Measurements from ENCODE around the gene GPBAR1. TPM values are rescaled to one million over a fixed set of nuclear protein-coding genes. Genes with fewer than 3 reads are reported as not detected.
A peak's percentile ranks its signal among the peaks of the same experiment; 100 is the strongest.

GPBAR1 gene
- total RNA-seq, 2 donors from 2014 or later = 3.1 to 90.3 TPM

GRCh38 chr2:218269900-218270720 is 9.3 kb downstream of the GPBAR1 start, which contains the start of the genes AAMP and PNKD:
Gene AAMP, minus strand, starts transcription at chr2:218270137. Its CDS starts 51 bp downstream, at chr2:218270086.
Gene PNKD, plus strand, starts transcription at chr2:218270519. Its CDS starts 17 bp downstream, at chr2:218270536.
- intact Hi-C loops (cut with DNase I) = loop anchor here (10.0 kb wide), 1 partner anchor 385 kb away; the partner anchor contains the start of genes BCS1L and ZNF142
- peak within 1 kb of the TSS; percentile 92 to 93 for H3K4me3 ChIP-seq
- ATAC-seq (peak; percentile 89), DNase-seq (peak; percentile 100)
- WGBS, 2 donors = 0 to 2% methylated on average over 36 to 64 of the region's 64 CpGs
- H3K27ac ChIP-seq = peak within 1 kb of the TSS; percentile 55 to 88 (median 81)
- no peaks in the 10 kb centered on the region for H3K27me3 ChIP-seq
- H3K36me3 ChIP-seq (replicated peaks in 1 of 2; ENCODE audit: insufficient read depth in 1 of 2, low read depth in 2 of 2) = peaks cover 9 to 25% of the 10 kb centered on the region in 2 donors
- H3K4me1 ChIP-seq = peaks cover 68% of the 10 kb centered on the region
- TF ChIP-seq CTCF (IDR thresholded peaks at IDR 0.05) = peak in 4 of 7 experiments; percentile 22 to 37 (median 24)
- TF ChIP-seq POLR2A (IDR thresholded peaks at IDR 0.05) = peak; percentile 54 to 86 (median 84)
- no peaks in the 10 kb centered on the region for H3K9me3 ChIP-seq

DNA sequence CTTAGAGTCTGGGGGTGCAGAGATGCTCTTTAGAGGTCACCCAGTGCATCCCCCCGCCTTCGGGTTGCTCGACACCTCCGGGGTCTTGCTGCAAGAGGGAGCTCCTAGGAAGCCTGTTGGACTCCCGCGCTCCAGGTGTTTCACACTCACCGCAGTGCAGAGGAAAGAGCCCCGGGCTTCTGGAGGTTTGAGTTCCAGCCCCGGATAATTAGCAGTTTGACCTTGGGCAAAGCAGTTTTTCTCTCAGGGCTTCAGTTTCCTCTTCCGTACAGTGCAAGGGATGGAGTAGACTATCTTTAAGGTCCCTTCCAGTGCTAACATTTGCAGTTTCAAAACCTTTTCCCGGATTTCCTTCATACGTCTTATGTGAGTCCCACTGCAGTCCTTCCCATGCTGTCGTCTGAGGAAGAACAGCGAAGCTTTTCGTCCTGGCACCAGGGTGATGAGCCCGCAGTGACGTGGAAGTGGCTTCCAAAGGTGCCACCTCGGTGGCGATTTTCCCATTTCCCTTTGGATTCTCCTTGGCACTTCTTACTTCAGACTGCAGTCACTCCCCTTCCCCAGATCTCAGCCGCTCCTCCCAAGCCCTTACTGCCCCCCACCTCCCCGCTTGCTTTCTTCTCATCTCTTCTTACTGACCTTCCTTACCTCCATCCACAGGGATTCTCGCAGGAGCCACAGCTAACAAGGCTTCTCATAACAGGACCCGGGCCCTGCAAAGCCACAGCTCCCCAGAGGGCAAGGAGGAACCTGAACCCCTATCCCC is 10.1 kb downstream of the GPBAR1 start:
- no peaks in the 10 kb centered on the region for H3K27me3 ChIP-seq
- 3 to 5% methylated on average over 15 to 23 of the region's 23 CpGs for WGBS, 2 donors
- peaks cover 17 to 26% of the 10 kb centered on the region in 2 donors for H3K36me3 ChIP-seq (replicated peaks in 1 of 2; ENCODE audit: insufficient read depth in 1 of 2, low read depth in 2 of 2)
- H3K4me1 ChIP-seq = peaks cover 60% of the 10 kb centered on the region
- H3K9me3 ChIP-seq = no peaks in the 10 kb centered on the region
- TF ChIP-seq CTCF (IDR thresholded peaks at IDR 0.05) = no peak
- no peak for TF ChIP-seq POLR2A (IDR thresholded peaks at IDR 0.05)
- peak overlapping the region; percentile 55 to 88 (median 78) for H3K27ac ChIP-seq
- DNase-seq (peak in 2 of 4 donors; percentile 38 to 41), ATAC-seq (no peak)
- intact Hi-C loops (cut with DNase I) = no loop called here
- peak overlapping the region; percentile 92 to 93 for H3K4me3 ChIP-seq

DNA sequence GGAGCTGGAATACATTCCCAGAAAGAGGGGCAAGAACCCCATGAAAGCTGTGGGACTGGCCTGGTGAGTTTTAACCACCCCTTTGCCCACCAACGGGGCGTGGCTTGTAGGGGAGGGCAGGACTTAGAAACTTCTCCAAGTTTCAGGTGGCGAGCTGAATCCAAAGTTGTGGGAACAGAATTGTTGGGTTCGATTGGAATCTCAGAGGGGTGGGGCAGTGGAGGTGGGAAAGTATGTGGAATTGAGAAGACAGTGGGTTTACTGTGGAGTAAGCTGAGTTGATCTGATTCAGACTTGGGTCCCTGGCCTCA is 10.6 kb downstream of the GPBAR1 start:
- no peaks in the 10 kb centered on the region for H3K9me3 ChIP-seq
- peak in 1 of 4 donors; percentile 31 for DNase-seq
- peak overlapping the region; percentile 55 to 88 (median 78) for H3K27ac ChIP-seq
- intact Hi-C loops (cut with DNase I) = no loop called here
- 3 to 8% methylated on average over 4 of the region's 4 CpGs for WGBS, 2 donors
- ATAC-seq = no peak
- H3K36me3 ChIP-seq (replicated peaks in 1 of 2; ENCODE audit: insufficient read depth in 1 of 2, low read depth in 2 of 2) = peaks cover 22 to 27% of the 10 kb centered on the region in 2 donors
- no peak for TF ChIP-seq CTCF (IDR thresholded peaks at IDR 0.05)
- no peak for TF ChIP-seq POLR2A (IDR thresholded peaks at IDR 0.05)
- H3K4me1 ChIP-seq = peaks cover 58% of the 10 kb centered on the region
- no peak overlapping the region for H3K4me3 ChIP-seq
- H3K27me3 ChIP-seq = no peaks in the 10 kb centered on the region

DNA sequence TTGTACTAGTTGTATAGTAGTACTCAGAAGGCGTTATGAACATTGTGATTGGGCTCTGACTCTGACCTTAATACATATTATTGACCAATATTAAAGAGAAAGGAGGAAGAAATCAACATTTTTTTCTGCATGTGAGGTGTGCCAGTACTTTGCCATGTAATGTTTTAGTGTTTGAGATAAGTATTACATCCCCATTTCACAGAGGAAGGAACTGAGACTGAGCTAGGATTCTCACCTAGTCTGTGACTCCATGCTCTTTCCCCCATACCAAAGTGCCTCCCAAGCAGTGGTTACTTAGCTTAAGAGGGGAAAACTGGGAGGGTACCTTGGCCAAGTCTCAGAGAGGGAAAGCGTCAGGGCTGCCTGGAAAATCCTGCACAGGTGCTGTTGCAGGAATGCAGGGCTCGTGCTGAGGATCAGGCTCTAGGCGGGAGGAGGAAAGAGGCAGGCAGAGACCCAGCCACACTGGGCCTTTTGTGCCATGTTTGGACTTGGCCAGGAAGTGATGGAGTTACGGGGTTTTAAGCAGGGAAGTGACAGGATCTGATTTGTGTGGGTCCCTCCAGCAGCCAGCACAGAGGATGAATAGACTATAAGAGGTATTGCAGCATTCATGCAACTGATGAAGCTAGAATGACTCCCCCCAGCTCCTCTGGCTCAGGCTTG is 11.2 kb downstream of the GPBAR1 start:
- whole genome bisulfite sequencing, 2 donors = 15 to 21% methylated on average over 5 of the region's 5 CpGs
- Histone ChIP-seq H3K4me3 (no peak overlapping the region), H3K27ac (peak overlapping the region; percentile 55 to 88 (median 78)), H3K27me3 (no peaks in the 10 kb centered on the region), H3K4me1 (peaks cover 57% of the 10 kb centered on the region), H3K9me3 (no peaks in the 10 kb centered on the region), H3K36me3 (replicated peaks in 1 of 2; ENCODE audit: insufficient read depth in 1 of 2, low read depth in 2 of 2) (peaks cover 23 to 30% of the 10 kb centered on the region in 2 donors)
- TF ChIP-seq POLR2A (IDR thresholded peaks at IDR 0.05) (no peak), CTCF (IDR thresholded peaks at IDR 0.05) (no peak)
- ATAC-seq = no peak
- peak in 2 of 4 donors; percentile 25 for DNase-seq
- intact Hi-C loops (cut with DNase I) = no loop called here

All from body of pancreas (tissue), 4 donors.